BJ (cell line): ENCODE data around the gene ZNF618. TPM values are rescaled to one million over a fixed set of nuclear protein-coding genes. Genes with fewer than 3 reads are reported as not detected.

Experiments used
- CTCF ChIA-PET: fragments of 350-600 bp; formaldehyde crosslinking; extraction: SDS; loops from one replicate; lab custom pipeline; 2021; ENCODE audit warnings: antibody characterized with exemption, inconsistent platforms; lab: Yijun Ruan, JAX
- POLR2A ChIA-PET: fragments of 300-600 bp; sonication (Branson Sonifier 250); formaldehyde crosslinking; extraction: SDS; loops from one replicate; lab custom pipeline; 2021; ENCODE audit warnings: antibody characterized with exemption; lab: Charles Lee
- DNase-seq: peaks from one replicate; pipeline ENCODE4 v3.0.0-alpha.2; 2011; ENCODE audit warnings: low read depth
- H3K27me3 ChIP-seq: 2 replicates; pipeline ENCODE4 v1.6.0; 2011; ENCODE audit warnings: low read length; ENCODE audit not compliant: control insufficient read depth, insufficient read depth
- H3K36me3 ChIP-seq: 2 replicates; pipeline ENCODE4 v1.5.1; 2011; ENCODE audit warnings: low read length; ENCODE audit not compliant: control insufficient read depth, insufficient read depth
- H3K4me3 ChIP-seq: 2 replicates; pipeline ENCODE4 v1.5.1; 2011; ENCODE audit warnings: low read depth, mild to moderate bottlenecking, control low read depth, low read length
- CTCF ChIP-seq: IDR thresholded peaks from 2 replicates; pipeline ENCODE4 v1.5.1; 2011; ENCODE audit warnings: low read depth, mild to moderate bottlenecking, control low read depth, inconsistent platforms, low read length, moderate library complexity; ENCODE audit not compliant: insufficient read depth
- polyA plus RNA-seq: library from polyadenylated mRNA; depleted of rRNA; stranded (reverse); fragments of >200 nt; gene quantifications from 2 replicates; pipeline ENCODE4 v1.2.3, GENCODE V29; 2011

Gene ZNF618
- polyA plus RNA-seq, 1 experiment, result 5.4 TPM

GRCh38 chr9:113886933-113887332 is 10.8 kb downstream of the ZNF618 start:
- no peak for TF ChIP-seq CTCF
- POLR2A ChIA-PET, result no interaction called here
- Histone ChIP-seq H3K4me3 (no peak overlapping the region), H3K36me3 (no peaks in the 10 kb centered on the region), H3K27me3 (no peaks in the 10 kb centered on the region)
- CTCF ChIA-PET, result interaction anchor here (1.3 to 1.4 kb wide), 2 partner anchors 9 to 76 kb away, joined by 3 to 5 read pairs; no protein-coding TSS in a partner anchor
- no peak for DNase-seq

- ChIA-PET POLR2A (no interaction called here), CTCF (interaction anchor here (1.3 to 1.4 kb wide), 2 partner anchors 10 to 76 kb away, joined by 3 to 5 read pairs; no protein-coding TSS in a partner anchor)
- Histone ChIP-seq H3K27me3 (no peaks in the 10 kb centered on the region), H3K4me3 (no peak overlapping the region), H3K36me3 (no peaks in the 10 kb centered on the region)
- TF ChIP-seq CTCF, result no peak
- DNase-seq, result no peak
Measured at GRCh38 chr9:113887436-113887835, 11.3 kb downstream of the ZNF618 start.

- H3K36me3 ChIP-seq, result no peaks in the 10 kb centered on the region
- no peak for DNase-seq
- CTCF ChIA-PET, result interaction anchor here (1.3 to 1.4 kb wide), 2 partner anchors 11 to 75 kb away, joined by 3 to 5 read pairs; no protein-coding TSS in a partner anchor
- H3K4me3 ChIP-seq, result no peak overlapping the region
- POLR2A ChIA-PET, result no interaction called here
- no peaks in the 10 kb centered on the region for H3K27me3 ChIP-seq
- TF ChIP-seq CTCF, result no peak
Measured at GRCh38 chr9:113888336-113888735, 12.2 kb downstream of the ZNF618 start.

GRCh38 chr9:113888976-113889375 is 12.9 kb downstream of the ZNF618 start:
- CTCF ChIA-PET, result no interaction called here
- no peak overlapping the region for H3K4me3 ChIP-seq
- no peaks in the 10 kb centered on the region for H3K27me3 ChIP-seq
- POLR2A ChIA-PET, result no interaction called here
- no peaks in the 10 kb centered on the region for H3K36me3 ChIP-seq
- no peak for DNase-seq
- no peak for TF ChIP-seq CTCF

- no peak for DNase-seq
- no peaks in the 10 kb centered on the region for H3K36me3 ChIP-seq
- no peaks in the 10 kb centered on the region for H3K27me3 ChIP-seq
- no peak for TF ChIP-seq CTCF
- ChIA-PET POLR2A (no interaction called here), CTCF (interaction anchor here (0.6 kb wide), 1 partner anchor 14 kb away, joined by 4 read pairs; the partner anchor contains the start of gene ZNF618)
- H3K4me3 ChIP-seq, result no peak overlapping the region
Measured at GRCh38 chr9:113890704-113891103, 14.6 kb downstream of the ZNF618 start.
